ENCODE data around the gene PPP1R36. TPM values are rescaled to one million over a fixed set of nuclear protein-coding genes. Genes with fewer than 3 reads are reported as not detected.

The PPP1R36 gene
- total RNA-seq, 1 donor from 2014 or later = 1.3 TPM

- DNase-seq (ENCODE audit: low spot score in 2 of 2, unreplicated experiment in 2 of 2) = no peak
- peak overlapping the region; percentile 4 for H3K4me3 Mint-ChIP-seq
- peaks cover 31% of the 10 kb centered on the region for H3K4me1 Mint-ChIP-seq
- H3K9me3 Mint-ChIP-seq = peaks cover 3% of the 10 kb centered on the region
- H3K27ac Mint-ChIP-seq = peak overlapping the region; percentile 18
- peaks cover 5% of the 10 kb centered on the region for H3K36me3 Mint-ChIP-seq
- TF ChIP-seq CTCF (IDR thresholded peaks at IDR 0.05; ENCODE audit: unreplicated experiment) = no peak
- H3K27me3 Mint-ChIP-seq (ENCODE audit: low read depth) = no peaks in the 10 kb centered on the region
Measured at GRCh38 chr14:64541972-64542835, 7.6 kb upstream of the PPP1R36 start.

- H3K27me3 Mint-ChIP-seq (ENCODE audit: low read depth) = no peaks in the 10 kb centered on the region
- H3K36me3 Mint-ChIP-seq = peaks cover 5% of the 10 kb centered on the region
Measured at GRCh38 chr14:64542836-64543201, 6.9 kb upstream of the PPP1R36 start.

GRCh38 chr14:64544607-64545312, 5.0 kb upstream of the PPP1R36 start:
- Mint-ChIP-seq H3K27ac (no peak overlapping the region), H3K4me3 (no peak overlapping the region), H3K36me3 (peaks cover 5% of the 10 kb centered on the region), H3K9me3 (peaks cover 3% of the 10 kb centered on the region), H3K27me3 (ENCODE audit: low read depth) (no peaks in the 10 kb centered on the region), H3K4me1 (peaks cover 29% of the 10 kb centered on the region)
- TF ChIP-seq CTCF (IDR thresholded peaks at IDR 0.05; ENCODE audit: unreplicated experiment) = no peak
- no peak for DNase-seq (ENCODE audit: low spot score in 2 of 2, unreplicated experiment in 2 of 2)

More at GRCh38 chr14:64542836-64543201, 6.9 kb upstream of the PPP1R36 start:
- Mint-ChIP-seq H3K4me1 (peaks cover 29% of the 10 kb centered on the region), H3K27ac (peak overlapping the region; percentile 18), H3K9me3 (peaks cover 3% of the 10 kb centered on the region), H3K4me3 (peak overlapping the region; percentile 4)
- TF ChIP-seq CTCF (IDR thresholded peaks at IDR 0.05; ENCODE audit: unreplicated experiment) = no peak
- no peak for DNase-seq (ENCODE audit: low spot score in 2 of 2, unreplicated experiment in 2 of 2)

GRCh38 chr14:64549016-64549415, 745 bp upstream of the PPP1R36 start:
- no peak for DNase-seq (ENCODE audit: low spot score in 2 of 2, unreplicated experiment in 2 of 2)
- H3K4me3 Mint-ChIP-seq = peak overlapping the region; percentile 11

More at GRCh38 chr14:64549016-64549415, 745 bp upstream of the PPP1R36 start:
- TF ChIP-seq CTCF (IDR thresholded peaks at IDR 0.05; ENCODE audit: unreplicated experiment) = no peak
- no peaks in the 10 kb centered on the region for H3K36me3 Mint-ChIP-seq
- H3K27ac Mint-ChIP-seq = no peak overlapping the region
- no peaks in the 10 kb centered on the region for H3K9me3 Mint-ChIP-seq
- peaks cover 18% of the 10 kb centered on the region for H3K4me1 Mint-ChIP-seq
- peaks cover 1% of the 10 kb centered on the region for H3K27me3 Mint-ChIP-seq (ENCODE audit: low read depth)
